IMR-90 (cell line): Measurements from ENCODE around the gene ANO4. TPM values are rescaled to one million over a fixed set of nuclear protein-coding genes. Genes with fewer than 3 reads are reported as not detected.

Experiments
- ATAC-seq: fragments of 200-7000 bp; cut with Tn5 transposase; 2 replicates; pipeline ENCODE4 v1.9.1; 2020; ENCODE audit warnings: low read depth, mild to moderate bottlenecking, moderate library complexity
- BruUV-seq: library from RNA; stranded (reverse); fragments of 400-500 nt; replicated peaks from 2 replicates; lab custom pipeline; 2021; lab: Mats Ljungman, UMichigan
- CTCF ChIA-PET: fragments of 300-600 bp; formaldehyde crosslinking; extraction: SDS; loops from one replicate; lab custom pipeline; 2021; ENCODE audit warnings: antibody characterized with exemption; lab: Yijun Ruan, JAX
- POLR2A ChIA-PET: fragments of 300-600 bp; sonication (Branson Sonifier 250); formaldehyde crosslinking; loops from one replicate; lab custom pipeline; 2022; ENCODE audit warnings: antibody characterized with exemption; ENCODE audit not compliant: unreplicated experiment; lab: Charles Lee
- DNase-seq: peaks from one replicate; pipeline ENCODE4 v3.0.0; 2013
- H2AFZ ChIP-seq: replicated peaks from 2 replicates; pipeline ENCODE3; 2013; ENCODE audit warnings: low read length, mild to moderate bottlenecking; ENCODE audit not compliant: poor library complexity
- H2AK5ac ChIP-seq: 2 replicates; pipeline ENCODE4 v1.6.1; 2013; ENCODE audit warnings: low read depth, low read length, inconsistent platforms
- H2AK9ac ChIP-seq: replicated peaks from 2 replicates; pipeline ENCODE3; 2013; ENCODE audit warnings: mild to moderate bottlenecking, low read depth, low read length, moderate library complexity; ENCODE audit not compliant: poor library complexity
- H2BK120ac ChIP-seq: 2 replicates; pipeline ENCODE4 v1.6.1; 2013; ENCODE audit warnings: low read depth, low read length, inconsistent platforms
- H2BK15ac ChIP-seq: 3 replicates; pipeline ENCODE4 v1.6.1; 2013; ENCODE audit warnings: low read depth, low read length, inconsistent platforms
- H2BK20ac ChIP-seq: 2 replicates; pipeline ENCODE4 v1.6.1; 2013; ENCODE audit warnings: low read depth, mild to moderate bottlenecking, inconsistent platforms, low read length, moderate library complexity
- H2BK5ac ChIP-seq: 2 replicates; pipeline ENCODE4 v1.6.1; 2013; ENCODE audit warnings: mild to moderate bottlenecking, low read depth, low read length, inconsistent platforms; ENCODE audit not compliant: poor library complexity, severe bottlenecking
- H3K14ac ChIP-seq: replicated peaks from 2 replicates; pipeline ENCODE4 v1.6.1; 2013; ENCODE audit warnings: low read depth, low read length, inconsistent platforms
- H3K18ac ChIP-seq: 2 replicates; pipeline ENCODE4 v1.6.1; 2013; ENCODE audit warnings: low read depth, low read length, control low read depth
- H3K23ac ChIP-seq: 2 replicates; pipeline ENCODE4 v1.6.1; 2013; ENCODE audit warnings: low read depth, low read length, inconsistent platforms
- H3K27ac ChIP-seq: 2 replicates; pipeline ENCODE4 v1.5.1; 2013; ENCODE audit warnings: mild to moderate bottlenecking, control low read depth, low read length; ENCODE audit not compliant: insufficient read depth
- H3K27me3 ChIP-seq: 2 replicates; pipeline ENCODE4 v1.6.1; 2013; ENCODE audit warnings: low read length; ENCODE audit not compliant: control insufficient read depth, insufficient read depth
- H3K36me3 ChIP-seq: 2 replicates; pipeline ENCODE4 v1.6.1; 2013; ENCODE audit warnings: low read length, mixed read lengths; ENCODE audit not compliant: control insufficient read depth, insufficient read depth
- H3K4ac ChIP-seq: 2 replicates; pipeline ENCODE4 v1.6.1; 2013; ENCODE audit warnings: low read depth, low read length, inconsistent platforms
- H3K4me1 ChIP-seq: 2 replicates; pipeline ENCODE4 v1.6.1; 2013; ENCODE audit warnings: low read length, mixed read lengths; ENCODE audit not compliant: control insufficient read depth, insufficient read depth
- H3K4me2 ChIP-seq: 2 replicates; pipeline ENCODE4 v1.6.1; 2013; ENCODE audit warnings: low read depth, mild to moderate bottlenecking, control low read depth, low read length, moderate library complexity
- H3K4me3 ChIP-seq: 2 replicates; pipeline ENCODE4 v1.5.1; 2013; ENCODE audit warnings: low read depth, mild to moderate bottlenecking, control low read depth, low read length, moderate library complexity; ENCODE audit not compliant: insufficient read depth
- H3K56ac ChIP-seq: 2 replicates; pipeline ENCODE4 v1.6.1; 2013; ENCODE audit warnings: low read length, inconsistent platforms; ENCODE audit not compliant: insufficient read depth; ENCODE audit errors: extremely low read depth
- H3K79me1 ChIP-seq, 2 experiments: 2 replicates each; pipeline ENCODE4 v1.6.1; 2013; ENCODE audit warnings: low read length in 2 of 2, inconsistent platforms in 1 of 2, low read depth in 1 of 2
- H3K9ac ChIP-seq: 2 replicates; pipeline ENCODE4 v1.6.1; 2013; ENCODE audit warnings: low read depth, low read length, control low read depth
- H3K9me1 ChIP-seq: 2 replicates; pipeline ENCODE4 v1.6.1; 2013; ENCODE audit warnings: low read length, inconsistent platforms; ENCODE audit not compliant: insufficient read depth
- H3K9me3 ChIP-seq: 2 replicates; pipeline ENCODE4 v1.6.1; 2013; ENCODE audit warnings: low read length; ENCODE audit not compliant: control insufficient read depth, insufficient read depth
- H4K20me1 ChIP-seq: 2 replicates; pipeline ENCODE4 v1.6.1; 2013; ENCODE audit warnings: low read length, inconsistent platforms; ENCODE audit not compliant: insufficient read depth
- H4K5ac ChIP-seq: 2 replicates; pipeline ENCODE4 v1.6.1; 2013; ENCODE audit warnings: mild to moderate bottlenecking, low read depth, low read length, control low read depth
- H4K8ac ChIP-seq, 2 experiments: 2 replicates each; pipeline ENCODE4 v1.6.1; 2013; ENCODE audit warnings: low read depth in 2 of 2, low read length in 2 of 2, control low read depth in 1 of 2, inconsistent platforms in 1 of 2
- H4K91ac ChIP-seq: 2 replicates; pipeline ENCODE4 v1.6.1; 2013; ENCODE audit warnings: low read depth, low read length, inconsistent platforms; ENCODE audit not compliant: insufficient read depth
- BHLHE40 ChIP-seq: fragments of 150-350 bp; IDR thresholded peaks from 2 replicates; pipeline ENCODE4 v1.6.1; 2016; ENCODE audit warnings: mild to moderate bottlenecking, low read depth, low read length
- CEBPB ChIP-seq: IDR thresholded peaks from 2 replicates; pipeline ENCODE4 v1.6.1; 2012; ENCODE audit warnings: low read depth, low read length, improper control_type of control experiment
- CHD1 ChIP-seq: IDR thresholded peaks from 2 replicates; pipeline ENCODE4 v1.6.1; 2012; ENCODE audit warnings: low read depth, low read length, improper control_type of control experiment
- CTCF ChIP-seq: conservative IDR thresholded peaks from 2 replicates; pipeline ENCODE4 v1.5.1; 2012; ENCODE audit warnings: mild to moderate bottlenecking, low read depth, low read length, improper control_type of control experiment
- ELK1 ChIP-seq: fragments of 150-350 bp; IDR thresholded peaks from 2 replicates; pipeline ENCODE4 v1.6.1; 2016; ENCODE audit warnings: low read depth, mild to moderate bottlenecking, low read length, moderate library complexity, borderline replicate concordance
- FOS ChIP-seq: fragments of 150-350 bp; IDR thresholded peaks from 2 replicates; pipeline ENCODE4 v1.6.1; 2016; ENCODE audit warnings: low read depth, low read length
- MAFK ChIP-seq: IDR thresholded peaks from 2 replicates; pipeline ENCODE4 v1.6.1; 2012; ENCODE audit warnings: low read depth, low read length, improper control_type of control experiment
- MAZ ChIP-seq: IDR thresholded peaks from 2 replicates; pipeline ENCODE4 v1.6.1; 2012; ENCODE audit warnings: low read depth, mild to moderate bottlenecking, low read length, improper control_type of control experiment, moderate library complexity, borderline replicate concordance
- MXI1 ChIP-seq: IDR thresholded peaks from 2 replicates; pipeline ENCODE4 v1.6.1; 2012; ENCODE audit warnings: low read depth, mild to moderate bottlenecking, low read length, moderate library complexity, borderline replicate concordance
- NFE2L2 ChIP-seq: fragments of 150-350 bp; IDR thresholded peaks from 2 replicates; pipeline ENCODE4 v1.6.1; 2016; ENCODE audit warnings: low read depth, mild to moderate bottlenecking, low read length
- POLR2A ChIP-seq: IDR thresholded peaks from 2 replicates; pipeline ENCODE4 v1.6.1; 2012; ENCODE audit warnings: mild to moderate bottlenecking, low read depth, low read length
- RAD21 ChIP-seq: IDR thresholded peaks from 2 replicates; pipeline ENCODE4 v1.6.1; 2012; ENCODE audit warnings: low read length, improper control_type of control experiment
- RCOR1 ChIP-seq: IDR thresholded peaks from 2 replicates; pipeline ENCODE4 v1.6.1; 2012; ENCODE audit warnings: mild to moderate bottlenecking, low read length, improper control_type of control experiment; ENCODE audit not compliant: insufficient replicate concordance
- RFX5 ChIP-seq: IDR thresholded peaks from 2 replicates; pipeline ENCODE4 v1.8.0; 2012; ENCODE audit warnings: low read depth, mild to moderate bottlenecking, low read length, moderate library complexity
- SMC3 ChIP-seq: fragments of 150-350 bp; IDR thresholded peaks from 2 replicates; pipeline ENCODE4 v1.6.1; 2016; ENCODE audit warnings: low read depth, mild to moderate bottlenecking, antibody characterized with exemption, low read length, moderate library complexity
- USF2 ChIP-seq: fragments of 150-350 bp; IDR thresholded peaks from 2 replicates; pipeline ENCODE4 v1.6.1; 2017; ENCODE audit warnings: mild to moderate bottlenecking, antibody characterized with exemption, low read length, low read depth
- WGBS, 2 experiments: methylation state at CpG; one replicate each; pipeline versions ENCODE4 v1.1.5 to v1.1.7; 2013; ENCODE audit warnings: missing lambda C conversion rate in 2 of 2; ENCODE audit not compliant: insufficient read length in 1 of 2; ENCODE audit errors: extremely low coverage in 2 of 2; 5-methylcytosine and 5-hydroxymethylcytosine counted together
- dilution Hi-C: fragments of 300-500 bp; cut with HindIII; formaldehyde crosslinking; loops from one replicate; pipeline ENCODE4 v1.14.3; 2018; ENCODE audit warnings: low sequenced_read_pairs; ENCODE audit not compliant: unreplicated experiment
- in situ Hi-C: fragments of 300-500 bp; cut with MboI; formaldehyde crosslinking; loops from 3 replicates; pipeline ENCODE4 v1.14.3; 2019; ENCODE audit warnings: low sequenced_read_pairs, inconsistent platforms, mixed read lengths
- intact Hi-C: fragments of 100-400 bp; cut with micrococcal nuclease; formaldehyde crosslinking; loops from 2 replicates; pipeline ENCODE4 v1.10.0; 2022
- polyA plus RNA-seq, 3 experiments: library from polyadenylated mRNA; depleted of rRNA; stranded (reverse); fragments of >200 nt; gene quantifications; 2 replicates each; pipeline ENCODE4 v1.2.3, GENCODE V29; 2012; ENCODE audit warnings: low replicate concordance in 1 of 3
- total RNA-seq: library from RNA; depleted of rRNA; stranded (reverse); fragments of >200 nt; gene quantifications from 2 replicates; pipeline ENCODE4 v1.2.3, GENCODE V29; 2012

The ANO4 gene
- total and polyA plus RNA-seq, 2 of the 4 experiments (the other 2 are of a cell fraction): 4.7 to 10.2 TPM

GRCh38 chr12:101117842-101118241 is 323.3 kb downstream of the ANO4 start:
- no peaks in the 10 kb centered on the region for H3K9me1 ChIP-seq
- no peak overlapping the region for H3K23ac ChIP-seq
- no CpG with 5 or more reads among the region's 2 CpGs for WGBS, 2 experiments
- H3K36me3 ChIP-seq: peaks cover 8% of the 10 kb centered on the region
- no peak for TF ChIP-seq FOS
- no peak for TF ChIP-seq SMC3
- no peak for TF ChIP-seq MXI1
- TF ChIP-seq RAD21: no peak
- no peak for TF ChIP-seq POLR2A
- TF ChIP-seq USF2: no peak
- TF ChIP-seq MAFK: no peak
- TF ChIP-seq MAZ: no peak
- no peak for TF ChIP-seq CEBPB
- TF ChIP-seq RFX5: no peak
- no peak for TF ChIP-seq ELK1
- no peak for TF ChIP-seq CHD1
- TF ChIP-seq RCOR1: no peak
- TF ChIP-seq CTCF: no peak
- no peak for TF ChIP-seq BHLHE40
- no peak for TF ChIP-seq NFE2L2
- H3K27me3 ChIP-seq: no peaks in the 10 kb centered on the region
- H3K4me1 ChIP-seq: no peaks in the 10 kb centered on the region
- H4K91ac ChIP-seq: no peak overlapping the region
- H2BK15ac ChIP-seq: no peak overlapping the region
- no peak overlapping the region for H2BK5ac ChIP-seq
- in situ Hi-C loops: no loop called here
- no peak overlapping the region for H2AFZ ChIP-seq
- ATAC-seq (no peak), DNase-seq (no peak)
- no peak overlapping the region for H2BK120ac ChIP-seq
- no peak overlapping the region for H3K18ac ChIP-seq
- no peak overlapping the region for H2AK9ac ChIP-seq
- H3K4me2 ChIP-seq: no peak overlapping the region
- no peak overlapping the region for H4K8ac ChIP-seq
- intact Hi-C loops: no loop called here
- H3K79me1 ChIP-seq: no peaks in the 10 kb centered on the region
- no peak overlapping the region for H3K56ac ChIP-seq
- dilution Hi-C loops: no loop called here
- no TSS peak for BruUV-seq
- no peak overlapping the region for H2BK20ac ChIP-seq
- H3K4me3 ChIP-seq: no peak overlapping the region
- H4K5ac ChIP-seq: no peak overlapping the region
- no peak overlapping the region for H3K14ac ChIP-seq
- no peak overlapping the region for H3K9ac ChIP-seq
- ChIA-PET CTCF (no interaction called here), POLR2A (no interaction called here)
- no peak overlapping the region for H3K27ac ChIP-seq
- no peak overlapping the region for H2AK5ac ChIP-seq
- H4K20me1 ChIP-seq: no peaks in the 10 kb centered on the region
- H3K4ac ChIP-seq: no peak overlapping the region
- no peaks in the 10 kb centered on the region for H3K9me3 ChIP-seq
